SK-N-SH (cell line): ENCODE measurements around the gene USP32.

Experiments used
- CHD2 ChIP-seq: fragments of 150-350 bp; IDR thresholded peaks from 2 replicates; pipeline ENCODE4 v1.6.1; 2018; ENCODE audit warnings: low read length; ENCODE audit not compliant: partially characterized antibody
- EP300 ChIP-seq, 2 experiments: IDR thresholded peaks; 2 replicates each; pipeline versions ENCODE4 v1.4.0 to v1.6.1; 2012; ENCODE audit warnings: borderline replicate concordance in 1 of 2, low read depth in 1 of 2, low read length in 1 of 2
- EZH2phosphoT487 ChIP-seq: fragments of 200-600 bp; sonication (generic); IDR thresholded peaks from 2 replicates; pipeline ENCODE4 v1.6.1; 2017; ENCODE audit warnings: low read depth, mixed run types, mild to moderate bottlenecking, antibody characterized with exemption, moderate library complexity, borderline replicate concordance
- GABPA ChIP-seq: IDR thresholded peaks from 2 replicates; pipeline ENCODE4 v1.4.0; 2012; ENCODE audit warnings: low read depth, mild to moderate bottlenecking
- MAX ChIP-seq: IDR thresholded peaks from 2 replicates; pipeline ENCODE4 v1.4.0; 2012; ENCODE audit warnings: low read depth
- POLR2AphosphoS5 ChIP-seq: IDR thresholded peaks from 2 replicates; pipeline ENCODE4 v1.6.1; 2012; ENCODE audit warnings: low read depth, low read length
- RCOR1 ChIP-seq: fragments of 150-350 bp; IDR thresholded peaks from 2 replicates; pipeline ENCODE4 v1.6.1; 2017; ENCODE audit warnings: antibody characterized with exemption, low read length
- SIN3A ChIP-seq: IDR thresholded peaks from 2 replicates; pipeline ENCODE4 v1.6.1; 2012; ENCODE audit warnings: low read depth, mild to moderate bottlenecking, low read length, moderate library complexity, borderline replicate concordance
- TAF1 ChIP-seq: IDR thresholded peaks from 2 replicates; pipeline ENCODE4 v1.6.1; 2012; ENCODE audit warnings: low read depth, mild to moderate bottlenecking, low read length, moderate library complexity, borderline replicate concordance
- TF ChIP-seq, protein P1 (sequence below): IDR thresholded peaks from 2 replicates; pipeline ENCODE4; 2012
- TF ChIP-seq, protein P2 (sequence below): fragments of 150-350 bp; IDR thresholded peaks from 2 replicates; pipeline ENCODE4 v1.6.1; 2017; ENCODE audit warnings: antibody characterized with exemption, low read length, low read depth, borderline replicate concordance
- TF ChIP-seq, protein P3 (sequence below): fragments of 200-600 bp; sonication (generic); IDR thresholded peaks from 2 replicates; pipeline ENCODE4 v1.6.1; 2017; ENCODE audit warnings: antibody characterized with exemption, mild to moderate bottlenecking, moderate library complexity

DNA sequence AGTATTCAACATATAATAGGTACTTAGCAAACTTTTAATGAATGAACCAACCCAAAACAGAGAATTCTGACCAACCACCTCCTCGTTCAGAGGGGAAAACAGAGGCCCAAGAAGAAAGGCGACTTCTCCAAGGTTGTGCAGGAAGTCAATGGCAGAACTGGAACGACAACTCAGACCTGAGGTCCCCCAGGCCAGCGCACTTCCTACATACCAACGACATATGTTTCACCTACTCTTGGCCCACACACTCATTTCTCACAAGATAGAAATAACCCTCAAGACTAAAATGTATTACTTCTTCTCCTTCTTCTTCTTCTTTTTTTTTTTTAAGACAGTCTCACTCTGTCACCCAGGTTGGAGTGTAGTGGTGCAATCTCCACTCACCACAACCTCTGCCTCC, 44.7 kb upstream of the USP32 start:
- TF ChIP-seq, protein P1, sequence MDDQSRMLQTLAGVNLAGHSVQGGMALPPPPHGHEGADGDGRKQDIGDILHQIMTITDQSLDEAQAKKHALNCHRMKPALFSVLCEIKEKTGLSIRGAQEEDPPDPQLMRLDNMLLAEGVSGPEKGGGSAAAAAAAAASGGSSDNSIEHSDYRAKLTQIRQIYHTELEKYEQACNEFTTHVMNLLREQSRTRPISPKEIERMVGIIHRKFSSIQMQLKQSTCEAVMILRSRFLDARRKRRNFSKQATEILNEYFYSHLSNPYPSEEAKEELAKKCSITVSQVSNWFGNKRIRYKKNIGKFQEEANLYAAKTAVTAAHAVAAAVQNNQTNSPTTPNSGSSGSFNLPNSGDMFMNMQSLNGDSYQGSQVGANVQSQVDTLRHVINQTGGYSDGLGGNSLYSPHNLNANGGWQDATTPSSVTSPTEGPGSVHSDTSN: no peak
- TF ChIP-seq, protein P2, sequence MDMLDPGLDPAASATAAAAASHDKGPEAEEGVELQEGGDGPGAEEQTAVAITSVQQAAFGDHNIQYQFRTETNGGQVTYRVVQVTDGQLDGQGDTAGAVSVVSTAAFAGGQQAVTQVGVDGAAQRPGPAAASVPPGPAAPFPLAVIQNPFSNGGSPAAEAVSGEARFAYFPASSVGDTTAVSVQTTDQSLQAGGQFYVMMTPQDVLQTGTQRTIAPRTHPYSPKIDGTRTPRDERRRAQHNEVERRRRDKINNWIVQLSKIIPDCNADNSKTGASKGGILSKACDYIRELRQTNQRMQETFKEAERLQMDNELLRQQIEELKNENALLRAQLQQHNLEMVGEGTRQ: no peak
- TF ChIP-seq MAX: no peak
- no peak for TF ChIP-seq POLR2AphosphoS5
- TF ChIP-seq, protein P3, sequence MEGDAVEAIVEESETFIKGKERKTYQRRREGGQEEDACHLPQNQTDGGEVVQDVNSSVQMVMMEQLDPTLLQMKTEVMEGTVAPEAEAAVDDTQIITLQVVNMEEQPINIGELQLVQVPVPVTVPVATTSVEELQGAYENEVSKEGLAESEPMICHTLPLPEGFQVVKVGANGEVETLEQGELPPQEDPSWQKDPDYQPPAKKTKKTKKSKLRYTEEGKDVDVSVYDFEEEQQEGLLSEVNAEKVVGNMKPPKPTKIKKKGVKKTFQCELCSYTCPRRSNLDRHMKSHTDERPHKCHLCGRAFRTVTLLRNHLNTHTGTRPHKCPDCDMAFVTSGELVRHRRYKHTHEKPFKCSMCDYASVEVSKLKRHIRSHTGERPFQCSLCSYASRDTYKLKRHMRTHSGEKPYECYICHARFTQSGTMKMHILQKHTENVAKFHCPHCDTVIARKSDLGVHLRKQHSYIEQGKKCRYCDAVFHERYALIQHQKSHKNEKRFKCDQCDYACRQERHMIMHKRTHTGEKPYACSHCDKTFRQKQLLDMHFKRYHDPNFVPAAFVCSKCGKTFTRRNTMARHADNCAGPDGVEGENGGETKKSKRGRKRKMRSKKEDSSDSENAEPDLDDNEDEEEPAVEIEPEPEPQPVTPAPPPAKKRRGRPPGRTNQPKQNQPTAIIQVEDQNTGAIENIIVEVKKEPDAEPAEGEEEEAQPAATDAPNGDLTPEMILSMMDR: no peak
- TF ChIP-seq SIN3A: no peak
- no peak for TF ChIP-seq EZH2phosphoT487
- no peak for TF ChIP-seq RCOR1
- no peak for TF ChIP-seq TAF1
- no peak for TF ChIP-seq GABPA
- no peak for TF ChIP-seq CHD2
- no peak for TF ChIP-seq EP300 (IDR thresholded peaks at IDR 0.05; ENCODE audit: borderline replicate concordance in 1 of 2, low read depth in 1 of 2, low read length in 1 of 2)
